ENCODE measurements around the gene TIMM8B. TPM values are rescaled to one million over a fixed set of nuclear protein-coding genes. Genes with fewer than 3 reads are reported as not detected.
"Not testable (repeated sequence)": the region's sequence is repeated elsewhere in the genome, so short reads cannot be mapped to it uniquely, and the experiment has no call there.

Gene TIMM8B
- total RNA-seq, 1 donor from 2014 or later, result 37.0 TPM

GRCh38 chr11:112097734-112098528 lies 11.4 kb upstream of the TIMM8B start:
- CTCF ChIA-PET, result interaction anchor here (1.1 kb wide), 1 partner anchor 16 kb away, joined by 3 read pairs; no protein-coding TSS in a partner anchor
- DNase-seq (no peak), ATAC-seq (ENCODE audit: low read depth) (no peak)
- Mint-ChIP-seq H3K27ac (no peak overlapping the region), H3K9me3 (no peaks in the 10 kb centered on the region), H3K4me1 (no peaks in the 10 kb centered on the region), H3K27me3 (no peaks in the 10 kb centered on the region), H3K36me3 (ENCODE audit: low read depth) (peaks cover 46% of the 10 kb centered on the region), H3K4me3 (no peak overlapping the region)
- POLR2A ChIA-PET, result no interaction called here
- no peak for TF ChIP-seq CTCF (IDR thresholded peaks at IDR 0.05)
- intact Hi-C loops (cut with micrococcal nuclease), result no loop called here

GRCh38 chr11:112096194-112096593 lies 9.6 kb upstream of the TIMM8B start:
- no peak for ATAC-seq (ENCODE audit: low read depth)
- H3K27me3 Mint-ChIP-seq, result no peaks in the 10 kb centered on the region
- DNase-seq, result no peak
- no peak for TF ChIP-seq CTCF (IDR thresholded peaks at IDR 0.05)
- no peaks in the 10 kb centered on the region for H3K4me1 Mint-ChIP-seq
- no peak overlapping the region for H3K4me3 Mint-ChIP-seq
- no peaks in the 10 kb centered on the region for H3K9me3 Mint-ChIP-seq
- peaks cover 62% of the 10 kb centered on the region for H3K36me3 Mint-ChIP-seq (ENCODE audit: low read depth)
- CTCF ChIA-PET, result no interaction called here
- H3K27ac Mint-ChIP-seq, result no peak overlapping the region
- intact Hi-C loops (cut with micrococcal nuclease), result no loop called here
- POLR2A ChIA-PET, result interaction anchor here (0.7 kb wide), 1 partner anchor 10 kb away, joined by 3 read pairs; the partner anchor contains the start of genes SDHD and TIMM8B

GRCh38 chr11:112095302-112095701 lies 8.7 kb upstream of the TIMM8B start:
- H3K4me1 Mint-ChIP-seq; DNase-seq; H3K9me3 Mint-ChIP-seq; H3K27me3 Mint-ChIP-seq; intact Hi-C loops (cut with micrococcal nuclease); ATAC-seq (ENCODE audit: low read depth); POLR2A ChIA-PET; H3K4me3 Mint-ChIP-seq; CTCF ChIA-PET; H3K27ac Mint-ChIP-seq: not testable (repeated sequence)
- peaks cover 69% of the 10 kb centered on the region for H3K36me3 Mint-ChIP-seq (ENCODE audit: low read depth)

- Mint-ChIP-seq H3K27me3 (no peaks in the 10 kb centered on the region), H3K36me3 (ENCODE audit: low read depth) (peaks cover 94% of the 10 kb centered on the region), H3K9me3 (no peaks in the 10 kb centered on the region), H3K4me3 (peak overlapping the region; percentile 100), H3K27ac (peak overlapping the region; percentile 97), H3K4me1 (peaks cover 45% of the 10 kb centered on the region)
- no peak for ATAC-seq (ENCODE audit: low read depth)
- intact Hi-C loops (cut with micrococcal nuclease), result loop anchor here (2.0 to 5.0 kb wide), 2 partner anchors 35 to 484 kb away; partner anchors contain the start of gene SIK2
- no peak for TF ChIP-seq CTCF (IDR thresholded peaks at IDR 0.05)
- CTCF ChIA-PET, result interaction anchor here (0.9 to 2.0 kb wide), 6 partner anchors 149 to 1202 kb away, joined by 3 to 5 read pairs (median 4); no protein-coding TSS in a partner anchor
- POLR2A ChIA-PET, result interaction anchor here (0.6 to 2.0 kb wide), 12 partner anchors 12 to 1994 kb away, joined by 3 to 20 read pairs (median 5); partner anchors contain the start of genes ALG9, NKAPD1 and PIH1D2
- DNase-seq, result no peak
These were observed 656 bp upstream of the TIMM8B start for GRCh38 chr11:112087212-112087611.

GRCh38 chr11:112085822-112086421 lies 634 bp downstream of the TIMM8B start:
- H3K27ac Mint-ChIP-seq, result peak overlapping the region; percentile 97
- peak overlapping the region; percentile 100 for H3K4me3 Mint-ChIP-seq
- H3K9me3 Mint-ChIP-seq, result no peaks in the 10 kb centered on the region
- intact Hi-C loops (cut with micrococcal nuclease), result loop anchor here (1.0 to 5.0 kb wide), 9 partner anchors 12 to 483 kb away; partner anchors contain the start of genes CFAP68, DLAT, FDXACB1 and NKAPD1
- ATAC-seq (ENCODE audit: low read depth) (peak; percentile 19), DNase-seq (no peak)
- no peaks in the 10 kb centered on the region for H3K27me3 Mint-ChIP-seq
- H3K36me3 Mint-ChIP-seq (ENCODE audit: low read depth), result peaks cover 86% of the 10 kb centered on the region
- no peak for TF ChIP-seq CTCF (IDR thresholded peaks at IDR 0.05)
- peaks cover 45% of the 10 kb centered on the region for H3K4me1 Mint-ChIP-seq
- ChIA-PET CTCF (interaction anchor here (0.9 to 2.0 kb wide), 8 partner anchors 83 to 1204 kb away, joined by 3 to 5 read pairs (median 3); no protein-coding TSS in a partner anchor), POLR2A (interaction anchor here (0.7 to 2.0 kb wide), 12 partner anchors 8 to 215 kb away, joined by 3 to 20 read pairs (median 4); partner anchors contain the start of genes ALG9, NKAPD1 and PIH1D2)

Data from activated B cell treated with CpG ODN at 0.5 μM for 24 hours (primary cell).